ENCODE results near the gene TMEM135. TPM values are rescaled to one million over a fixed set of nuclear protein-coding genes. Genes with fewer than 3 reads are reported as not detected.

Gene TMEM135
- total RNA-seq, 1 donor from 2014 or later, result 16.4 TPM

GRCh38 chr11:87338046-87338639, 300.4 kb downstream of the TMEM135 start:
- intact Hi-C loops (cut with micrococcal nuclease), result no loop called here
- DNase-seq, result no peak

DNA sequence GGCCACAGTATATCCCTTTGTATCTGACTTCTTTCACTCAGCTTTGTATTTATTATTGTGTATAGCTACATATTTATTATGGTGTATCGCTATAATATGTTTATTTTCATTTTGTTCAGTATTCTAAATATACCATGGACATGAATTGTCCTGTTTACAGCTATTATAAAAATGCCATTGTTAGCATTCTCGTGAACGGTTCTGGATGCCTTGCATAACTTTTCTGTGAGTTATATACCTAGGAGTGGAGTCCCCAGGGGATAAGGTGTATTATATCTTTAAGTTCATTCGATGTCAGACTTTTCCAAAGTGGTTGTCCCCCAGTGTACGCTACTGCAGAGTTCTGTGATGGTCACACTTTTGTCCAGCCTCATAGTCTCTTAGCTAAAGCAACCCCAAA, 301.7 kb downstream of the TMEM135 start:
- peaks cover 47% of the 10 kb centered on the region for H3K9me3 ChIP-seq (replicated peaks)
- H3K27me3 ChIP-seq (ENCODE audit: low read depth), result no peaks in the 10 kb centered on the region
- no peaks in the 10 kb centered on the region for H3K4me1 ChIP-seq
- intact Hi-C loops (cut with micrococcal nuclease), result no loop called here
- no peak overlapping the region for H3K27ac ChIP-seq (replicated peaks)
- no peaks in the 10 kb centered on the region for H3K36me3 ChIP-seq
- TF ChIP-seq, protein P1, sequence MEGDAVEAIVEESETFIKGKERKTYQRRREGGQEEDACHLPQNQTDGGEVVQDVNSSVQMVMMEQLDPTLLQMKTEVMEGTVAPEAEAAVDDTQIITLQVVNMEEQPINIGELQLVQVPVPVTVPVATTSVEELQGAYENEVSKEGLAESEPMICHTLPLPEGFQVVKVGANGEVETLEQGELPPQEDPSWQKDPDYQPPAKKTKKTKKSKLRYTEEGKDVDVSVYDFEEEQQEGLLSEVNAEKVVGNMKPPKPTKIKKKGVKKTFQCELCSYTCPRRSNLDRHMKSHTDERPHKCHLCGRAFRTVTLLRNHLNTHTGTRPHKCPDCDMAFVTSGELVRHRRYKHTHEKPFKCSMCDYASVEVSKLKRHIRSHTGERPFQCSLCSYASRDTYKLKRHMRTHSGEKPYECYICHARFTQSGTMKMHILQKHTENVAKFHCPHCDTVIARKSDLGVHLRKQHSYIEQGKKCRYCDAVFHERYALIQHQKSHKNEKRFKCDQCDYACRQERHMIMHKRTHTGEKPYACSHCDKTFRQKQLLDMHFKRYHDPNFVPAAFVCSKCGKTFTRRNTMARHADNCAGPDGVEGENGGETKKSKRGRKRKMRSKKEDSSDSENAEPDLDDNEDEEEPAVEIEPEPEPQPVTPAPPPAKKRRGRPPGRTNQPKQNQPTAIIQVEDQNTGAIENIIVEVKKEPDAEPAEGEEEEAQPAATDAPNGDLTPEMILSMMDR (IDR thresholded peaks at IDR 0.05; ENCODE audit: borderline replicate concordance), result no peak
- H3K4me3 ChIP-seq, result no peak overlapping the region
- no peak for DNase-seq

More at GRCh38 chr11:87338046-87338639, 300.4 kb downstream of the TMEM135 start:
- no peaks in the 10 kb centered on the region for H3K4me1 ChIP-seq
- peaks cover 47% of the 10 kb centered on the region for H3K9me3 ChIP-seq (replicated peaks)
- no peak overlapping the region for H3K4me3 ChIP-seq
- no peaks in the 10 kb centered on the region for H3K27me3 ChIP-seq (ENCODE audit: low read depth)
- TF ChIP-seq, protein P1 (IDR thresholded peaks at IDR 0.05; ENCODE audit: borderline replicate concordance), result no peak
- H3K27ac ChIP-seq (replicated peaks), result no peak overlapping the region
- no peaks in the 10 kb centered on the region for H3K36me3 ChIP-seq

GRCh38 chr11:87347441-87347840, 309.7 kb downstream of the TMEM135 start:
- intact Hi-C loops (cut with micrococcal nuclease), result no loop called here
- Histone ChIP-seq H3K27ac (replicated peaks) (no peak overlapping the region), H3K27me3 (ENCODE audit: low read depth) (no peaks in the 10 kb centered on the region), H3K9me3 (replicated peaks) (peaks cover 6% of the 10 kb centered on the region), H3K4me3 (no peak overlapping the region), H3K4me1 (peaks cover 2% of the 10 kb centered on the region), H3K36me3 (no peaks in the 10 kb centered on the region)
- TF ChIP-seq, protein P1 (IDR thresholded peaks at IDR 0.05; ENCODE audit: borderline replicate concordance), result no peak
- no peak for DNase-seq

GRCh38 chr11:87347854-87348253, 310.1 kb downstream of the TMEM135 start:
- no peak overlapping the region for H3K27ac ChIP-seq (replicated peaks)
- H3K4me1 ChIP-seq, result peaks cover 6% of the 10 kb centered on the region
- H3K36me3 ChIP-seq, result no peaks in the 10 kb centered on the region
- no peaks in the 10 kb centered on the region for H3K27me3 ChIP-seq (ENCODE audit: low read depth)
- peaks cover 6% of the 10 kb centered on the region for H3K9me3 ChIP-seq (replicated peaks)
- DNase-seq, result no peak
- intact Hi-C loops (cut with micrococcal nuclease), result no loop called here
- TF ChIP-seq, protein P1 (IDR thresholded peaks at IDR 0.05; ENCODE audit: borderline replicate concordance), result no peak
- no peak overlapping the region for H3K4me3 ChIP-seq

DNA sequence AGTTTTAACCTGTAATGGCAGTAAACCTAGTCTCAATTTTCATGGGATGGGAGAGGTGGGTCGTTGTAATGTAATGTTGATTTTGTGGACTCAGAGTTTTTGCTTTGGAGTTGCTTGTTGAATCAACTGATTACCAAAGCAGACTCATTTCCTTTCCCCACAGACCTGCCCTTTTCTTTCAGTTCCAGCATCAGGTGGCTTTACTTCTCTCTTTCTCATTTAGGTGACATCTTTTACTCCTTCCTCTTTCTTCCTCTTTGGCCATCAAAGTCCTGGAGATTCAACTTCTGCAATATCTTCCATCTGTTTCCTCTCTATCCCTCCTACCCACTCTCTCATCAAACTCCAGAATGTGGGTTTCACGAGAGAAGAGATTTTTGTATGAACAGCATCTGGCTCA, 313.9 kb downstream of the TMEM135 start:
- H3K9me3 ChIP-seq (replicated peaks), result no peaks in the 10 kb centered on the region
- no peaks in the 10 kb centered on the region for H3K27me3 ChIP-seq (ENCODE audit: low read depth)
- intact Hi-C loops (cut with micrococcal nuclease), result loop anchor here (5.0 kb wide), 1 partner anchor 71 kb away; no protein-coding TSS in a partner anchor
- TF ChIP-seq, protein P1 (IDR thresholded peaks at IDR 0.05; ENCODE audit: borderline replicate concordance), result no peak
- no peak overlapping the region for H3K4me3 ChIP-seq
- H3K27ac ChIP-seq (replicated peaks), result no peak overlapping the region
- H3K4me1 ChIP-seq, result peaks cover 42% of the 10 kb centered on the region
- H3K36me3 ChIP-seq, result no peaks in the 10 kb centered on the region
- DNase-seq, result no peak
